HepG2 (cell line): Measurements from ENCODE around the gene P2RX6. TPM values are rescaled to one million over a fixed set of nuclear protein-coding genes. Genes with fewer than 3 reads are reported as not detected.
A peak's percentile ranks its signal among the peaks of the same experiment; 100 is the strongest.

Source experiments
- ARNT ChIP-seq: fragments of 450-650 bp; IDR thresholded peaks from 2 replicates; pipeline ENCODE4 v1.6.1; 2017
- ARNTL ChIP-seq: sonication (generic); formaldehyde crosslinking; IDR thresholded peaks from 2 replicates; pipeline ENCODE4 v1.4.0; 2020; ENCODE audit warnings: mild to moderate bottlenecking, missing genetic modification reagents
- FOXK2 ChIP-seq: fragments of 450-650 bp; IDR thresholded peaks from 2 replicates; pipeline ENCODE4 v1.6.1; 2016
- HDAC6 ChIP-seq: fragments of 200-600 bp; sonication (generic); IDR thresholded peaks from 2 replicates; pipeline ENCODE4 v1.7.0; 2017; ENCODE audit warnings: mild to moderate bottlenecking, antibody characterized with exemption, low read length, low read depth
- KMT2A ChIP-seq: sonication (generic); formaldehyde crosslinking; IDR thresholded peaks from 2 replicates; pipeline ENCODE4 v1.4.0; 2020; ENCODE audit warnings: missing genetic modification reagents
- MEIS1 ChIP-seq: sonication (generic); formaldehyde crosslinking; IDR thresholded peaks from 2 replicates; pipeline ENCODE4 v1.9.0; 2021; ENCODE audit warnings: mild to moderate bottlenecking, missing genetic modification reagents, moderate library complexity, borderline replicate concordance
- STAG1 ChIP-seq: sonication (generic); formaldehyde crosslinking; IDR thresholded peaks from 2 replicates; pipeline ENCODE4 v1.4.0; 2020; ENCODE audit warnings: missing genetic modification reagents
- TFDP1 ChIP-seq: IDR thresholded peaks from 2 replicates; pipeline ENCODE4 v1.6.1; 2016; ENCODE audit warnings: missing compliant biosample characterization, missing genetic modification reagents, borderline replicate concordance
- THYN1 ChIP-seq: sonication (generic); formaldehyde crosslinking; IDR thresholded peaks from 2 replicates; pipeline ENCODE4 v1.8.1; 2023; ENCODE audit warnings: low read depth, mild to moderate bottlenecking, moderate library complexity, missing genetic modification reagents, borderline replicate concordance
- ZFP90 ChIP-seq: sonication (generic); formaldehyde crosslinking; IDR thresholded peaks from 2 replicates; pipeline ENCODE4 v1.8.0; 2022; ENCODE audit warnings: missing genetic modification reagents, mild to moderate bottlenecking, inconsistent platforms, borderline replicate concordance
- ZNF142 ChIP-seq: sonication (generic); formaldehyde crosslinking; IDR thresholded peaks from 2 replicates; pipeline ENCODE4 v1.4.0; 2020; ENCODE audit warnings: missing genetic modification reagents
- ZNF235 ChIP-seq: sonication (generic); formaldehyde crosslinking; IDR thresholded peaks from 2 replicates; pipeline ENCODE4 v1.8.1; 2023; ENCODE audit warnings: mild to moderate bottlenecking, missing genetic modification reagents, borderline replicate concordance
- ZNF263 ChIP-seq: sonication (generic); formaldehyde crosslinking; IDR thresholded peaks from 2 replicates; pipeline ENCODE4 v1.4.0; 2020; ENCODE audit warnings: missing genetic modification reagents
- ZNF281 ChIP-seq: sonication (generic); formaldehyde crosslinking; IDR thresholded peaks from 2 replicates; pipeline ENCODE4 v1.4.0; 2020; ENCODE audit warnings: missing genetic modification reagents, borderline replicate concordance
- ZNF558 ChIP-seq: sonication (generic); formaldehyde crosslinking; IDR thresholded peaks from 2 replicates; pipeline ENCODE4 v1.9.0; 2022; ENCODE audit warnings: mild to moderate bottlenecking, missing genetic modification reagents, borderline replicate concordance
- ZNF782 ChIP-seq: sonication (generic); formaldehyde crosslinking; IDR thresholded peaks from 2 replicates; pipeline ENCODE4 v1.4.0; 2020; ENCODE audit warnings: missing genetic modification reagents, mild to moderate bottlenecking, borderline replicate concordance
- polyA plus RNA-seq, 8 experiments: library from polyadenylated mRNA; depleted of rRNA in 3 of 8; stranded (reverse) in 7 of 8; unstranded in 1 of 8; fragments of >200 nt; fragmentation: Illumina TruSeq in 4 of 8; extraction: Trizol in 4 of 8; gene quantifications; 2 replicates each; pipeline versions ENCODE4 v1.2.1 to v1.2.3, GENCODE V29; 2011 to 2016; ENCODE audit warnings: low read depth in 4 of 8, missing spikeins in 1 of 8, mixed read lengths in 1 of 8; ENCODE audit not compliant: insufficient read depth in 1 of 8
- total RNA-seq, 5 experiments: library from RNA; depleted of rRNA; stranded (reverse); fragments of >200 nt; fragmentation: Illumina TruSeq; extraction: Trizol; gene quantifications; 2 replicates each; pipeline ENCODE4 v1.2.3, GENCODE V29; 2016; ENCODE audit warnings: low read depth in 1 of 5

P2RX6 gene
- total and polyA plus RNA-seq, 2 of the 13 experiments (the other 11 are each of a cell fraction or from before 2014, with no cell fraction given) = 0.04 to 0.12 TPM

- TF ChIP-seq MEIS1 (CRISPR knock-in tag) = peak; percentile 79
- peak; percentile 92; the same call in 1 of the 2 replicates for TF ChIP-seq ZNF558 (CRISPR knock-in tag)
- no peak for TF ChIP-seq FOXK2
- TF ChIP-seq KMT2A (CRISPR knock-in tag) = peak; percentile 68
- TF ChIP-seq ARNTL (CRISPR knock-in tag) = no peak
- TF ChIP-seq TFDP1 (CRISPR knock-in tag) = peak; percentile 95
- TF ChIP-seq ZNF235 (CRISPR knock-in tag) = 0 out of 2 replicates have a peak, but pooled peaks have one; percentile 44
- no peak; the same call in 1 of the 2 replicates for TF ChIP-seq ZFP90 (CRISPR knock-in tag)
- TF ChIP-seq ARNT = no peak
- no peak for TF ChIP-seq HDAC6
- TF ChIP-seq STAG1 (CRISPR knock-in tag) = no peak
- no peak for TF ChIP-seq ZNF281 (CRISPR knock-in tag)
- TF ChIP-seq ZNF263 (CRISPR knock-in tag) = no peak
- TF ChIP-seq ZNF142 (CRISPR knock-in tag) = no peak
- no peak for TF ChIP-seq THYN1
- no peak; the same call in 1 of the 2 replicates for TF ChIP-seq ZNF782 (CRISPR knock-in tag)
Observed at GRCh38 chr22:21001601-21002325, 13.2 kb upstream of the P2RX6 start, which contains the start of gene THAP7 (continued).
